B cell (primary cell): ENCODE results near the gene EML5. TPM values are rescaled to one million over a fixed set of nuclear protein-coding genes. Genes with fewer than 3 reads are reported as not detected.
"Not testable (repeated sequence)": the region's sequence is repeated elsewhere in the genome, so short reads cannot be mapped to it uniquely, and the experiment has no call there.

ENCODE experiments used
- ATAC-seq: fragments of 200-7000 bp; cut with Tn5 transposase; one replicate; pipeline ENCODE4 v1.10.0; 2021; ENCODE audit warnings: low read depth, mild to moderate bottlenecking, moderate number of reproducible peaks, moderate library complexity
- CTCF ChIA-PET: fragments of 350-600 bp; sonication (Branson Sonifier 250); formaldehyde crosslinking; loops from one replicate; lab custom pipeline; 2021; ENCODE audit warnings: antibody characterized with exemption, inconsistent platforms; lab: Charles Lee
- POLR2A ChIA-PET: fragments of 350-600 bp; sonication (Branson Sonifier 250); formaldehyde crosslinking; loops from one replicate; lab custom pipeline; 2021; ENCODE audit warnings: antibody characterized with exemption; lab: Charles Lee
- DNase-seq: peaks from one replicate; pipeline ENCODE4 v3.0.0; 2013
- H2AFZ ChIP-seq: 2 replicates; pipeline ENCODE4 v1.6.1; 2012; ENCODE audit warnings: mild to moderate bottlenecking, low read depth, low read length; ENCODE audit not compliant: insufficient read depth, poor library complexity, severe bottlenecking
- H3K27ac ChIP-seq, 2 donors: 1 replicate in 1 of 2; 2 replicates in 1 of 2; pipeline ENCODE4 v1.5.1; 2012 to 2013; ENCODE audit warnings: low read length in 2 of 2, mild to moderate bottlenecking in 2 of 2, moderate library complexity in 1 of 2
- H3K27me3 ChIP-seq, 4 experiments: fragments of 200-600 bp in 1 of 4; sonication (generic) in 1 of 4; replicated peaks in 1 of 4; 1 replicate in 2 of 4; 2 replicates in 2 of 4; pipeline versions ENCODE4 v1.6.1 to v1.7.0; 2013 to 2016; ENCODE audit warnings: low read length in 3 of 4, mild to moderate bottlenecking in 2 of 4, mixed read lengths in 1 of 4, moderate library complexity in 1 of 4; ENCODE audit not compliant: insufficient read depth in 4 of 4, control insufficient read depth in 3 of 4; ENCODE audit errors: control extremely low read depth in 1 of 4
- H3K36me3 ChIP-seq, 2 experiments: replicated peaks in 1 of 2; 1 replicate in 1 of 2; 2 replicates in 1 of 2; pipeline versions ENCODE4 v1.6.1 to v1.7.1; 2013; ENCODE audit warnings: low read length in 1 of 2; ENCODE audit not compliant: insufficient read depth in 2 of 2, control insufficient read depth in 1 of 2; ENCODE audit errors: control extremely low read depth in 1 of 2, extremely low read depth in 1 of 2
- H3K4me1 ChIP-seq, 2 donors: fragments of 200-600 bp in 1 of 2; sonication (generic) in 1 of 2; 1 replicate in 1 of 2; 2 replicates in 1 of 2; pipeline versions ENCODE4 v1.5.1 to v1.6.1; 2013 to 2017; ENCODE audit warnings: low read length in 2 of 2; ENCODE audit not compliant: control insufficient read depth in 2 of 2, insufficient read depth in 2 of 2
- H3K4me2 ChIP-seq: replicated peaks from 2 replicates; pipeline ENCODE3; 2012; ENCODE audit warnings: mild to moderate bottlenecking, low read depth, low read length; ENCODE audit not compliant: poor library complexity, severe bottlenecking
- H3K4me3 ChIP-seq, 5 experiments: fragments of 200-600 bp in 1 of 5; sonication (generic) in 1 of 5; 1 replicate in 3 of 5; 2 replicates in 2 of 5; pipeline versions ENCODE4 v1.5.1 to v1.7.0; 2011 to 2016; ENCODE audit warnings: low read length in 4 of 5, mild to moderate bottlenecking in 4 of 5, low read depth in 2 of 5, control low read depth in 1 of 5, moderate library complexity in 1 of 5; ENCODE audit not compliant: insufficient read depth in 1 of 5; ENCODE audit errors: control extremely low read depth in 1 of 5, extremely low read depth in 1 of 5
- H3K79me2 ChIP-seq: fragments of 200-600 bp; sonication (generic); one replicate; pipeline ENCODE4 v1.6.0; 2016; ENCODE audit warnings: low read length; ENCODE audit not compliant: control insufficient read depth, insufficient read depth
- H3K9ac ChIP-seq: fragments of 200-600 bp; sonication (generic); 2 replicates; pipeline ENCODE4 v1.6.1; 2017; ENCODE audit warnings: mild to moderate bottlenecking, low read length, moderate library complexity
- H3K9me3 ChIP-seq, 3 donors: one replicate each; pipeline versions ENCODE4 v1.6.1 to v1.7.1; 2013; ENCODE audit warnings: low read length in 2 of 3; ENCODE audit not compliant: control insufficient read depth in 2 of 3, insufficient read depth in 1 of 3; ENCODE audit errors: control extremely low read depth in 1 of 3
- H4K20me1 ChIP-seq: 2 replicates; pipeline ENCODE4 v1.6.0; 2012; ENCODE audit warnings: mild to moderate bottlenecking, low read length; ENCODE audit not compliant: insufficient read depth, control insufficient read depth, poor library complexity, severe bottlenecking
- H3K27ac Mint-ChIP-seq: one replicate; pipeline ENCODE4 v1.8.0; 2021; ENCODE audit warnings: mixed read lengths
- H3K27me3 Mint-ChIP-seq: one replicate; pipeline ENCODE4 v1.8.0; 2021; ENCODE audit warnings: mixed read lengths
- H3K4me1 Mint-ChIP-seq: one replicate; pipeline ENCODE4 v1.8.0; 2021; ENCODE audit warnings: mixed read lengths
- H3K4me3 Mint-ChIP-seq: one replicate; pipeline ENCODE4 v1.8.0; 2021; ENCODE audit warnings: mixed read lengths
- H3K9me3 Mint-ChIP-seq: one replicate; pipeline ENCODE4 v1.8.0; 2022; ENCODE audit warnings: mixed read lengths; ENCODE audit not compliant: insufficient read depth
- EZH2 ChIP-seq: IDR thresholded peaks from 2 replicates; pipeline ENCODE4 v1.6.1; 2012; ENCODE audit warnings: borderline replicate concordance, low read depth, mild to moderate bottlenecking, moderate library complexity, low read length; ENCODE audit not compliant: insufficient read depth, poor library complexity, severe bottlenecking
- WGBS: methylation state at CpG from one replicate; pipeline ENCODE4 v1.1.5; 2013; ENCODE audit warnings: missing lambda C conversion rate; ENCODE audit not compliant: insufficient coverage; 5-methylcytosine and 5-hydroxymethylcytosine counted together
- intact Hi-C: fragments of 100-400 bp; cut with micrococcal nuclease; formaldehyde crosslinking; loops from one replicate; pipeline ENCODE4 v1.10.0; 2022
- polyA plus RNA-seq: library from polyadenylated mRNA; depleted of rRNA; stranded (reverse); fragments of >200 nt; gene quantifications from 2 replicates; pipeline ENCODE4 v1.2.3, GENCODE V29; 2012
- total RNA-seq, 2 donors: library from RNA; stranded (reverse); fragments of 120-200 nt in 1 of 2; gene quantifications; 1 replicate in 1 of 2; 2 replicates in 1 of 2; pipeline versions ENCODE4 v1.2.3 to v1.2.4, GENCODE V29; 2013 to 2022
- TF ChIP-seq, protein P1 (sequence below): fragments of 200-600 bp; IDR thresholded peaks from one replicate; pipeline ENCODE4 v1.8.0; 2022; ENCODE audit warnings: antibody characterized with exemption, mild to moderate bottlenecking

The EML5 gene
- total and polyA plus RNA-seq, 2 donors (not counting 1 experiment from before 2014, with no cell fraction given): 1.7 to 6.9 TPM

DNA sequence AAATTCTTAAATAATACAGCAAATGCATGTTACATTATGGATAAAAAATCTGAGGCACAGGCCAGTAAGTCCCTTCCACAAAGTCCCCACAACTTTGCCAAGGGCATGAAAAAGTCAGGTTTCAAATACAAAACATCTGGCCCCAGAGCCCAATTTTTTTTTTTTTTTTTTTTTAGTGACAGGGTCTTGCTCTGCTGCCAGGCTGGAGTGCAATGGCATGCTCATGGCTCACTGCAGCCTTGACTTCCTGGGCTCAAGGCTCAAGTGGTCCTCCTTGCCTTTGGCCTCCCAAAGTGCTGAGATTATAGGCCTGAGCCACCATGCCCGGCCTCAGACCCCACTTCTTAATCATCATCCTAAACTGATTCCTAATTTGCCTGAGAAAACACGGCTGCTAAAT, 28.6 kb upstream of the EML5 start:
- ChIA-PET CTCF (no interaction called here), POLR2A (no interaction called here)
- Histone ChIP-seq H2AFZ (no peak overlapping the region), H3K4me2 (no peak overlapping the region), H3K36me3 (no peaks in the 10 kb centered on the region), H3K79me2 (no peaks in the 10 kb centered on the region), H3K4me1 (peaks cover 9 to 16% of the 10 kb centered on the region in 2 donors), H3K27me3 (peaks cover 0 to 5% (median 2%) of the 10 kb centered on the region in 4 experiments), H3K9ac (no peak overlapping the region), H3K9me3 (no peaks in the 10 kb centered on the region), H3K4me3 (no peak overlapping the region), H3K27ac (no peak overlapping the region), H4K20me1 (no peaks in the 10 kb centered on the region)
- Mint-ChIP-seq H3K27me3 (peaks cover 34% of the 10 kb centered on the region), H3K27ac (no peak overlapping the region), H3K4me1 (peaks cover 19% of the 10 kb centered on the region), H3K9me3 (no peaks in the 10 kb centered on the region), H3K4me3 (no peak overlapping the region)
- 100% methylated on average over 2 of the region's 2 CpGs for WGBS
- intact Hi-C loops: no loop called here
- DNase-seq: no peak
- TF ChIP-seq, protein P1, sequence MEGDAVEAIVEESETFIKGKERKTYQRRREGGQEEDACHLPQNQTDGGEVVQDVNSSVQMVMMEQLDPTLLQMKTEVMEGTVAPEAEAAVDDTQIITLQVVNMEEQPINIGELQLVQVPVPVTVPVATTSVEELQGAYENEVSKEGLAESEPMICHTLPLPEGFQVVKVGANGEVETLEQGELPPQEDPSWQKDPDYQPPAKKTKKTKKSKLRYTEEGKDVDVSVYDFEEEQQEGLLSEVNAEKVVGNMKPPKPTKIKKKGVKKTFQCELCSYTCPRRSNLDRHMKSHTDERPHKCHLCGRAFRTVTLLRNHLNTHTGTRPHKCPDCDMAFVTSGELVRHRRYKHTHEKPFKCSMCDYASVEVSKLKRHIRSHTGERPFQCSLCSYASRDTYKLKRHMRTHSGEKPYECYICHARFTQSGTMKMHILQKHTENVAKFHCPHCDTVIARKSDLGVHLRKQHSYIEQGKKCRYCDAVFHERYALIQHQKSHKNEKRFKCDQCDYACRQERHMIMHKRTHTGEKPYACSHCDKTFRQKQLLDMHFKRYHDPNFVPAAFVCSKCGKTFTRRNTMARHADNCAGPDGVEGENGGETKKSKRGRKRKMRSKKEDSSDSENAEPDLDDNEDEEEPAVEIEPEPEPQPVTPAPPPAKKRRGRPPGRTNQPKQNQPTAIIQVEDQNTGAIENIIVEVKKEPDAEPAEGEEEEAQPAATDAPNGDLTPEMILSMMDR: no peak
- no peak for TF ChIP-seq EZH2
- no peak for ATAC-seq

- H3K36me3 ChIP-seq, H3K9ac ChIP-seq, H3K27me3 ChIP-seq, DNase-seq, H3K4me2 ChIP-seq, intact Hi-C loops, CTCF ChIA-PET, H2AFZ ChIP-seq, H3K9me3 ChIP-seq, POLR2A ChIA-PET, H3K9me3 Mint-ChIP-seq, H3K4me3 Mint-ChIP-seq, ATAC-seq, H3K79me2 ChIP-seq, H3K4me3 ChIP-seq, H3K27ac ChIP-seq, H3K27ac Mint-ChIP-seq, H4K20me1 ChIP-seq, H3K4me1 ChIP-seq: not testable (repeated sequence)
- Mint-ChIP-seq H3K4me1 (peaks cover 11% of the 10 kb centered on the region), H3K27me3 (peaks cover 40% of the 10 kb centered on the region)
- 50% methylated on average over 1 of the region's 3 CpGs for WGBS
These were observed 26.9 kb upstream of the EML5 start for GRCh38 chr14:88819674-88820073.
